Stimulated activated CD4-positive, alpha-beta T cell treated with anti-CD3 and anti-CD28 coated beads, TNF-alpha, amount 100 ng/mL, for 4 hours (primary cell): ENCODE measurements around the gene CCDC93.

ENCODE experiments used
- DNase-seq, 3 experiments: peaks; one replicate each; pipeline ENCODE4 v3.0.0-alpha.2; 2020; ENCODE audit warnings: low read depth in 3 of 3

The CCDC93 gene

DNA sequence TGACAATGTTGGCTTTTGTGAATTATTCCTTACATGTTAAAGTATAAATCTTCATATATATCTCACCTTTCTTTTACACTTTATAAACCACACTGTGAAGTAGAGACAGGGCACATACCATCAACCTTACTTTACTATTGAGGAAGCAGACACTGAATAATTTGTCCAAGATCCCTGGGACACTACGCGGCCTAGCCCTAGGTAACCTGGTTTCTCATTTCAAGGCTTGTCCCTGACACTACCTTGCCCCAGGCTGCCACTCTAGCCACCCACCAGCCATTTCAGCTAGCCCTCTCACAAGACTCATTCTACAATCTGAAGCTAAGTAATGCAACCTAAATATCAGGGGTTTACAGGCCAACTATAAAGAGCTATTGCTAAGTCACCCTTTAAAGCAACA lies 26.7 kb downstream of the CCDC93 start:
- no peak for DNase-seq

DNA sequence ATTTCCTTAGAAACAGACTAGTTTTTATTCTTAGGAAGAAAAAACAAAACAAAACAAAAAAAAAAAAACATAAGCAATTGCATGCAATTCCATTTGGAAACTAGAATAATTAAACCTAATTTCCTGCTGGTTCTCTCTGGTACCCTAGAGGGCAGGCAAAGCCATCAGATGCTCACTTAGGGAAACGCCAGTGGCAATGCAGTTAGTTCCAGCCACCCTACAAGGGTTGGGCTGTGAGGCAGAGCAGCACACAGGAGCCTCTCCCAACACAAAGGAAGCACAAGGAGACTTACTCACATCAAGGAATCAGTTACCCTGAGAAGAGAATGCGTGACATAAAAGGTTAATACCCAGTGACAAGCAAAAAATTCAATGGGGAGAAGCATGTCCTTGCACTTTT lies 28.8 kb downstream of the CCDC93 start:
- DNase-seq, result no peak

DNA sequence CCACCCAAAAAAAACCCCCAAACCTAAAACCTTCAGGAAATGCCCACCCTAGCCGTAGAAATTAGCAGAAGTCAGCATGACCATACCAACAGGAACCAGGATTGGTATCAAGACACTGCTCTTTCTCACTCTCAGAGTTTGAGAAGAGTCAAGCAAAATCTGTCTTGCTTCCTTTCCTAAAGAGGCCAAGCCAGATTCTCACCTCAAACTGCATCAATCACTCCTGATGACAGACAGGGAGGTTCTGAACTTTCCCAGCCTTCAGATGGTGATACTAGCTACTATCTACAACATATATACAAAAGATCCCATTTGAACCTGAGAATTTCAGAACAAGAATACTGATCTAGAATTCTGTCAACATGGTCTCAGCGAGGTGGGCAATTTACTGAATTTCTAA lies 29.7 kb downstream of the CCDC93 start:
- no peak for DNase-seq

DNA sequence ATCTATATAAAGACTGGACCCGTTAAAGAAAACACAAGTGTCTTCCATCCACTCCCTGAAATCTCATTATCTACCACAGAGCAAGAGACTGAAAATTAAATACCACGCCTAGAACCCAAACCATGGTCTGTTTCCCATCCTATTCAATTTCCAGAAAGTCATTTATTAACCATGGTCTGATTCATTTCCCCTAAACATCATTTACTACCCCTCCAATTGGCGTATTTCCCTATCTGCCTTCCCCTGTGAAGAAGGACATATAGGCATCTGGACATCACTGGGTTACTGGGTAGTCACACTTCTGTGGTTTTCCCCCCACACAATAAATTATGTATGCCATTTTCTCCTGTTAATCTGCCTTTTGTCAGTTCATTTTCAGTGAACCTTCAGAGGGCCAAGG lies 30.8 kb downstream of the CCDC93 start:
- DNase-seq, result no peak

GRCh38 chr2:117982376-117983033 lies 31.4 kb downstream of the CCDC93 start:
- DNase-seq, result no peak

DNA sequence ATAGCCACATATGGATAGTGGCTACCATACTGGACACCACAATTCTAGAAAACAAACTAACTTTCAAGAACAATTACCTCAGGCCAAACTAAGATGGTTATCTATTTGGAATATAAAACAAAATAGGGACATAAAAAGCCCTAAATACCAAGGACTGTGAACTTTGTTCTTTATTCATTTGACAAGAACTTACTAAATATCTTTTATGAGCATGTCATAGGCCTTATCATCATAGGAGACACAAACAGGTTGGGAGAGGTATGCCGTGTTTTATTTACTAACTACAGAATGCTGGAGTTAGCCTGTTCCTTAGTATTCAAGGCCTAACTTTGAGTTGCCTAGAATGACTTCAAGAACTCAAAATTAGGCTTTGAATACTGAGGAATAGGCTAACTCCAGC lies 32.1 kb downstream of the CCDC93 start:
- DNase-seq, result no peak

DNA sequence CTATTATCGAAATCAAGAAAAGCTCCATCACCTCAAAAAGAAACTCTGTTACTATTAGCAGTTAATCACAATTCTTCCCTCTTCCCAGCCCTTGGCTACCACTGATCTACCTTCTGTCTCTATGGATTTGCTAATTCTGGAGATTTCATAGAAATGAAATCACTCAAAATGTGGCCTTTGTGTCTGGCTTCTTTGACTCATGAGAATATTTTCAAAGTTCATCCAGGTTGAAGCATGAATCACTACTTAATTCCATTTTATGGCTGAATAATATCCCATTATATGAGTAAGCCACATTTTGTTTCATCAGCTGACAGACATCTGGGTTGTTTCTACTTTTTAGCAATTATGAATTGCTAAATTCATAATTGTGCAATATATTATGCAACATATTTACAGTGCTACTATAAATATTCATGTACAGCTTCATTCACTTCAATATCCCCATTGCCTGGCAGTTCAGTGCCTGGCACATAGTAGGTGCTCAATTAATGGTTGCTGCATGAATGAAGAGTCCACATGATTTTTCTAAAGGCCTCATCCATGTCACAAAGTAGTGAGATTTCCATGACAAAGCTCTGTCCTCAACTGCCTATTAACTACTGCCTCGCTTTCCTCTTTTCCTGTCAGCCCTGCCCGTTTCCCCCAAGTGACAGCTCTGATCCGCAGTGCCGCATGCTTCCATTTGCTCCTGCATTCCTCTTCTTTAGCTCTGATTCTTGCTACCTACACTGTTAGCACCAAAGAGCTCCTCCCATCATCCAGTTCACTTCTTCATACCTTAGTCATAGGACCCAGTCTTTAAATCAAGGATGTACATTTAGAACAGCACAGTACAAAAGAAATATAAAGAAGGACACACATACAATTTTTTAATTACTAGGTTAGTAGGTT lies 32.8 kb downstream of the CCDC93 start:
- DNase-seq, result no peak

DNA sequence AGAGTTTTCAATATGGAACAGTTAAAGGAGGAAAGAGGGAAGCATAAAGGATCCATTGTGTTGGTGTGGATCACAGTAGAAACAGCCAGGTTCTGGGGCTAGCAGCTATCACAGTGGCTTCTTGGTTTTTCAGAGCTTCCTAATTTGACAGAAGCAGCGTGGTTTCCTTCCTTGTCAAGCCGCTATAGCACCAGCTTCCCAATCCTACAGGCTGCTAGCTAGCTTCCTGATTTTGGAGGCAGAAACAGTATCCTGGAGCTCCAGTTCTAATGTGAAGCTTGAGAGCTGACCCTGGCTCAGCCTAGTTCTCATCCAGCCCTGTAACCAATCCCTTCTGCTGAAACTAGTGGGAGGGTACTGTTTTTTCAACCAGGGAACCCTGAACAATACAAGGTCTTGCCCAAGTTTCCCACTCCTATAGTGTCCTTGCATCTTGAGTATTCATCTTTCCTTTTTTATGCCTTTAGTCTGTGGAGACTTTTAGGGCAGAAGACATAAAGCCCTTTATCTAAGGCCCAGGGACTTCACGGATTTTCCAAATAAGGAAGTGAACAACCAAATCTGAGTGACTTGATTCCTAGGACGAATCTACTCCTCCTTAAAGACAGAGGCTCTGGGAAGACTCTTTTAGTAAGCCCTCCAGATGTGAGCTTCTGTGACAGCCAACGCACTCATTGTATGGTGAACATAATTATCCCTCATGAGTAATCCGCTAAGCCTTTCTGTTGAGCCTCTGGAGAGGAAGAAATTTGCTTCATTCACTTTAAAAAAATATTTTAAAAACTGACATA lies 33.8 kb downstream of the CCDC93 start:
- no peak for DNase-seq

- no peak for DNase-seq
These were observed 36.2 kb downstream of the CCDC93 start for GRCh38 chr2:117977696-117978095.

DNA sequence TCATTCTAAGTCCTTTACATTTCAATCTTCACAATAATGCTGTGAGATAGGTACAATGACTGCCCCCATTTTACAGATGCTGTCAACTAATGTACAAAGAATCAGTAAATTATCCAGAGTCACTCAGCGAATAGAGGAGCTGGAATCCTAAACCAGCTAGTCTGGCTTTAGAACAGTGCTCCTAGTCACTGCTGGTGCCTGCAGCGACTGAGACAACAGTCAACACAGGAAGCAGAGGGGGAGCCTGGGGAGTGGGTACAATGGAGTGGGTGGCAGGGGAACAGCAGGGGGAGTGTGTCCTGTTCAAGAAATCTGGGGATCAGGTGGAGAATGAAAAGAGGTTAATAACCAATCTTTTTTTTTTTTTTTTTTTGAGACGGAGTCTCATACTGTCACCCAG lies 37.3 kb downstream of the CCDC93 start:
- no peak for DNase-seq

DNA sequence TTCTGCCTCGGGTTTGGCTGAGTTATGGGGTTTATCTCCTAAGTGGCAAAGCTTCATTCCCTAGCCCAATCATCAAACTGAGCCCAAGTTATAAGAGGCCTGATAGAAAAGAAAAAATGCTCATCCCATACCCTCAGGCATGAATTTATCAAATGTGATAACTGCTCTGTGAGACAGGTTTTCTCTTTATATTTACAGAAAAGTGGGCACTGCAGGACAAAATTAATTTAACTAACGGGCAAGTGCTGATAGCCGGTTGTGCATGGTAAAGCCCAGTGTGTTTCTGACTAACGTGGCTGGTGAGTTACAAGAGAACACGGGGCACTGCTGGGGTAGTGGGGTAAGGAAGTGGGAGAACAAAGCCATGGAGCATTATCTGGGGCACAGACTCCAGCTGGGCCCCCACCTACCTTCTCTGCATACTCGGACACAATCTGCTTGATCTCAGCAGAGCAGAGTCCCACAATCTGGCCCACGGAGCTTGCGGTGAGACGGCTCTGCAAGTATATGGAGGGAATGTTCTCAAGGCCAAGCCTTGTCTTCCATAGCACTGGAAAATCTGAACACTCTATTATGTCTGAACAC lies 40.3 kb downstream of the CCDC93 start:
- DNase-seq, result no peak

- DNase-seq, result no peak
These were observed 41.3 kb downstream of the CCDC93 start for GRCh38 chr2:117972476-117973123.

DNA sequence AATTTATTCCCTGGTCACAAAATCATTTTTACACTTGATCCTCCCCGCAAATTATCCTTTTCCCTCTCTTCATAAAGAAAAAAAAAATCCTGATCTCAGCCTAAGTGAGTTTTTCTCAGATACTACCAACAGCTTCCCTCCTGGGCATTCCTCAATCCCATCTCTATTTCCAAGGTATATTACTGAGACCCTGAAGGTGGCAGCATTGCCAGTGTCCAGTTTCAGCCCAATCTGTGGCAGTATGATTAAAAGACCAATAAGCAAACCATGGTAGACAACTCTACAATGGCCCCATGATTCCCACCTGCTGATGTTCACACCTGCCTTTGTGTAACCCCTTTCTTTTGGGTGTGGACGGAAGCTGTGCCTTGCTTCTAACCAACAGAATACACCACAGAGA lies 45.1 kb downstream of the CCDC93 start:
- no peak for DNase-seq

GRCh38 chr2:117967977-117968718 lies 45.7 kb downstream of the CCDC93 start:
- no peak for DNase-seq

DNA sequence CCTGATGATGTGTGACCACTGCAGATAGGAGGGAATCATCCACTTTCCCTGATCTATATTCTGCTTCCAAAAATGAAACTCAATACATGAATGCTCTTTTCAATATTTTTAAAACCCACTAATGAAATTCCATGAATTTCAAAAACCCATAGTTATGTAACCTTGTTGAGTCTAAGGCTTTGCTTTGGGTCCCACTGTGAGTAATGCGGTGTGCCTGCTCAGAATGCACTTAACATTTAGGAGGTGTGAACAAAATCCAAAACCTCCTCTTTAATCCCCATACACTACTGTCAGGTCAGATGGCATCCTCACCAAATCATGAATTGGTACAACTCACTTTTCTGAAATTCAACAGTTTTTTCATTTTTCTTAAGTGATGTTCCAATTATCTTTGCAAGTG lies 50.4 kb downstream of the CCDC93 start:
- no peak for DNase-seq

- no peak for DNase-seq
These were observed 52.7 kb downstream of the CCDC93 start for GRCh38 chr2:117961201-117961600.

GRCh38 chr2:117960231-117960630 lies 53.6 kb downstream of the CCDC93 start:
- no peak for DNase-seq

DNA sequence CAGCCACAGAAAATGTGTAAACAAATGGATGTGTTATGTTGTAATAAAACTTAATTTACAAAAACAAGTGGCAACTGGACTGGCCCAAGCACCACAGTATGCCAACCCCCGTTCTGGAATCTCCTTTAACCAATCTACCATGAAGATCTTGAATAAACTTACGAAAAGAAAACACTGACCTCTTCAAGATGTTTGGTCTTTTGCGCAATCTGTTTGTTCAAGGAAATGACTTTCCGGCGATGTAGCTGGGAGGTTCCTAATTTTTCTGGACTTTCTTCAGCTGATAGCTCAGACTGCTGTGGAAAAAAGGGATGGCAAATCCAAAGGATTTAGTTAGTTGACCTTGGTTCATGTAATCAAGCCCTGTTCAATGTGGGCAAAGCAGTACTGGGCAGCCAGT lies 55.7 kb downstream of the CCDC93 start:
- no peak for DNase-seq

- DNase-seq, result no peak
These were observed 56.3 kb downstream of the CCDC93 start for GRCh38 chr2:117957616-117958015.

DNA sequence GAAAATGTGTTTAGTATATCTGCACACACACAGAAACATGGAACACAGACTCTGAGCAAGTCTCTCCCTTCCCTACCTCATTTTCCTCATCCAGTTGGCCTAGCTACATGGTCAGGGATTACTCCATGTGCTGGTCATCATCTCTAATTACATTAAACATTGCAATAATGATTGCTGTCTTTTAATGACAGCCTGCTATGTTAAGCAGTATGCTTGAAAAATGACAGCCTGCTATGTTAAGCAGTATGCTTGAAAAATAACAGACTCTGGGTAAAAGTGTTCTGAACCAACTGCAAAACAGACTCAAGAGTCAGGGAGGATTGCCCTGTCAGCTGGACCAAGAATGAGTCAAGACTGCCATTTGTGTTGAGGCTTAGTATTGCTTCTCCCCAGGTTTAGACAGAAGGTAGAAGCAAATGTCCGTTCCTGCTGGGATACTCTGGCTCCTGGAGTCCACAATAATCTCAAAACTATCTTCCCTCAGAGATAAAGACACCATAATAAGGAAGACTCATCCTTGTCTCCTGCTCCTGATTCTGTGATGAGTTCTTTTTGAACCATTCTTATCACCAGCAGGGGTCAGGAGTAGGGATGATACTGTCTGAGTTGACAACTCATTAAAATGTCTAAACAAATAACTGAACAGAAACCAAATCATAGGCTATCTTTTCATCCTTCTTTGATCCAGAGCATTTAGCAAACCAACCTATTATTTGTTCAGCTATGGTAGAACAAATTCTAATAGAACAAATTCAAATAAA lies 57.7 kb downstream of the CCDC93 start:
- DNase-seq, result no peak
